Activated CD4-positive, alpha-beta T cell treated with anti-CD3 and anti-CD28 coated beads for 24 hours (primary cell): ENCODE measurements around the gene RMI2.

Source experiments
- DNase-seq, 2 donors: peaks; one replicate each; pipeline ENCODE4 v3.0.0-alpha.2; 2020; ENCODE audit warnings: low read depth in 2 of 2

RMI2 gene

GRCh38 chr16:11399261-11399831, 54.1 kb downstream of the RMI2 start:
- DNase-seq, result no peak

- DNase-seq, result no peak
Measured at GRCh38 chr16:11400076-11400475, 54.8 kb downstream of the RMI2 start.
